ENCODE data around the gene CPE. TPM values are rescaled to one million over a fixed set of nuclear protein-coding genes. Genes with fewer than 3 reads are reported as not detected.
A peak's percentile ranks its signal among the peaks of the same experiment; 100 is the strongest.

CPE gene
- total RNA-seq, 2 donors from 2014 or later: 395 to 458 TPM

GRCh38 chr4:165522050-165522449, 143.2 kb downstream of the CPE start:
- H3K9me3 ChIP-seq: no peaks in the 10 kb centered on the region
- H3K27me3 ChIP-seq (replicated peaks; ENCODE audit: insufficient read depth): no peaks in the 10 kb centered on the region
- DNase-seq (ENCODE audit: low spot score) (no peak), ATAC-seq (ENCODE audit: insufficient number of reproducible peaks, low FRiP score, low read depth) (no peak)
- H3K4me3 ChIP-seq: no peak overlapping the region
- TF ChIP-seq CTCF (IDR thresholded peaks at IDR 0.05): no peak
- H3K4me1 ChIP-seq (ENCODE audit: control insufficient read depth in 1 of 2, low read depth in 2 of 2): no peaks in the 10 kb centered on the region
- no peak overlapping the region for H3K27ac ChIP-seq
- H3K36me3 ChIP-seq: no peaks in the 10 kb centered on the region

DNA sequence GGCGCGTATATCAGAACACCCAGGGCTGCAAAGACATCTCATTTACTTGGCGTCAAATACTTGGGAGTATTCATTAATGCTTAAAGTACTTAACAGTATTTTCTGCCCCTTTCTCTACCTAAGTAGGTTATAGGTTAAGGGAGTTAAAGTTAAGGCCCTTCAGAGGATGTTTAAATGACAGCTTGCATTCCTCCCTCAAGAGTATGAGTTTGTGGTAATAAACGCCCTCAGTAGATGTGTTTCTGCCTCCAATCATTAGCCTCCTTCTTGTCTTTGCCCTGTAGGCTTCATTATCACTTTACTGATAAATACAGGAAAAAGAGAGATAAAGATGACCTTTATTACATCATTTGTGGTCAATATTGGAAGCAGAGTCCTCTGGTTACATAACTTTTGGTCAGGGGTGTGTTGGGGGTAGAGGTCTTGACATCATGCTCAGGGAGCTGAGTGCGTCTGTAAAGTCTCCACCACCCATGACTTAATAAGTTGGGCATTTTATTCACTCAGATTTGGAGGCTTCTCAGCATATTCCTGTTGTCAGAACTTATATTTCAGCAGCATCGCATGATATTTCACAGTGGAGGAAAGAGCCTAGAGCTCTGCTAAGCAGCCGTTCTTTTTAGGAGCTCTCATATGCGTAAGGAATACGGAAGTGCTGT, 145.9 kb downstream of the CPE start:
- DNase-seq (ENCODE audit: low spot score): no peak
- no peaks in the 10 kb centered on the region for H3K27me3 ChIP-seq (replicated peaks; ENCODE audit: insufficient read depth)
- ATAC-seq (ENCODE audit: insufficient number of reproducible peaks, low FRiP score, low read depth): no peak
- no peak overlapping the region for H3K4me3 ChIP-seq
- TF ChIP-seq CTCF (IDR thresholded peaks at IDR 0.05): no peak
- H3K27ac ChIP-seq: no peak overlapping the region
- H3K4me1 ChIP-seq (ENCODE audit: control insufficient read depth in 1 of 2, low read depth in 2 of 2): no peaks in the 10 kb centered on the region
- H3K9me3 ChIP-seq: no peaks in the 10 kb centered on the region
- H3K36me3 ChIP-seq: no peaks in the 10 kb centered on the region

- H3K4me1 ChIP-seq (ENCODE audit: control insufficient read depth in 1 of 2, low read depth in 2 of 2): no peaks in the 10 kb centered on the region
- DNase-seq (ENCODE audit: low spot score): no peak
- H3K9me3 ChIP-seq: no peaks in the 10 kb centered on the region
- H3K27me3 ChIP-seq (replicated peaks; ENCODE audit: insufficient read depth): no peaks in the 10 kb centered on the region
- TF ChIP-seq CTCF (IDR thresholded peaks at IDR 0.05): no peak
- no peak overlapping the region for H3K4me3 ChIP-seq
- no peak overlapping the region for H3K27ac ChIP-seq
- no peaks in the 10 kb centered on the region for H3K36me3 ChIP-seq
- ATAC-seq (ENCODE audit: insufficient number of reproducible peaks, low FRiP score, low read depth): no peak
These were observed 154.2 kb downstream of the CPE start for GRCh38 chr4:165532976-165533375.

DNA sequence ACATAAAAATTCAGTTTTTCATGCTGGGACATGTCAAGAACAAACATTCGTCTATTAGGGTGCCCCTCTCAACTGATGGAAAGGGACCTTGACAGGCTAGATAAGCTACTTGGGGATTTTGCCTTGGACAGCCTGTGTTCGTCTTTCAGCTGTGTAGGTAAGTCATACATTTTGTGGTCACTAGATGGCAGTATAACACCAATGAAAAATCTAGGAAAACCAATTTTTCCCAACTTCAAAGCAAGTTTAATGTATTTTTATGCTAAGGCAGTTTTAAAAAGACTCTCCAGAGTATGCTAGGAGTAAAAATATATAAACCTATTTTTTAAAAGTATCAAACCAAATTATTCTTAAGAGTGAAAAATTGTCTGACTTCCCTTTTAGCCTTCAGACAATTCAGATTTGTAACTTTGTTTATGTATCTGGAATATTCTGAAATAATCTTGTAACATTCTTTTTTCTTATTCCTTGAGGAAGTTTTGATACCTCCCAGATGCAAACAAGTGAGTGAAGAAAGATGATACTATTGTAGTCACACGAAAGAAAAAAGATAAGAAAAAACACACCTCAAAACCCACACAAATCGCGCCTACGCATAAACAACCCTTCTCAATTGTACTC, 158.3 kb downstream of the CPE start:
- Histone ChIP-seq H3K36me3 (no peaks in the 10 kb centered on the region), H3K4me3 (no peak overlapping the region), H3K9me3 (no peaks in the 10 kb centered on the region), H3K27me3 (replicated peaks; ENCODE audit: insufficient read depth) (no peaks in the 10 kb centered on the region), H3K27ac (no peak overlapping the region), H3K4me1 (ENCODE audit: control insufficient read depth in 1 of 2, low read depth in 2 of 2) (no peaks in the 10 kb centered on the region)
- peak; percentile 80 for TF ChIP-seq CTCF (IDR thresholded peaks at IDR 0.05)
- ATAC-seq (ENCODE audit: insufficient number of reproducible peaks, low FRiP score, low read depth) (no peak), DNase-seq (ENCODE audit: low spot score) (no peak)

- Histone ChIP-seq H3K27me3 (replicated peaks; ENCODE audit: insufficient read depth) (no peaks in the 10 kb centered on the region), H3K27ac (no peak overlapping the region), H3K4me1 (ENCODE audit: control insufficient read depth in 1 of 2, low read depth in 2 of 2) (no peaks in the 10 kb centered on the region), H3K9me3 (no peaks in the 10 kb centered on the region), H3K4me3 (no peak overlapping the region), H3K36me3 (no peaks in the 10 kb centered on the region)
- TF ChIP-seq CTCF (IDR thresholded peaks at IDR 0.05): no peak
- DNase-seq (ENCODE audit: low spot score) (no peak), ATAC-seq (ENCODE audit: insufficient number of reproducible peaks, low FRiP score, low read depth) (no peak)
These were observed 161.0 kb downstream of the CPE start for GRCh38 chr4:165539801-165540200.
